HepG2 (cell line): ENCODE results near the gene SMARCD1. TPM values are rescaled to one million over a fixed set of nuclear protein-coding genes. Genes with fewer than 3 reads are reported as not detected.
A peak's percentile ranks its signal among the peaks of the same experiment; 100 is the strongest.

Experiments used
- CBFB ChIP-seq: sonication (generic); formaldehyde crosslinking; IDR thresholded peaks from 2 replicates; pipeline ENCODE4 v1.4.0; 2020; ENCODE audit warnings: missing genetic modification reagents
- ELF3 ChIP-seq: IDR thresholded peaks from 2 replicates; pipeline ENCODE4 v1.6.1; 2016; ENCODE audit warnings: missing genetic modification reagents, missing compliant biosample characterization
- ISX ChIP-seq: sonication (generic); formaldehyde crosslinking; conservative IDR thresholded peaks from 2 replicates; pipeline ENCODE4 v1.5.0; 2020; ENCODE audit warnings: missing genetic modification reagents
- JDP2 ChIP-seq: sonication (generic); formaldehyde crosslinking; IDR thresholded peaks from 2 replicates; pipeline ENCODE4 v1.8.1; 2022; ENCODE audit warnings: missing genetic modification reagents, borderline replicate concordance
- JUNB ChIP-seq: sonication (generic); formaldehyde crosslinking; IDR thresholded peaks from 2 replicates; pipeline ENCODE4 v1.8.0; 2022; ENCODE audit warnings: missing genetic modification reagents, mild to moderate bottlenecking, borderline replicate concordance
- KLF16 ChIP-seq, 2 experiments: sonication (generic) in 1 of 2; formaldehyde crosslinking in 1 of 2; IDR thresholded peaks; 2 replicates each; pipeline versions ENCODE4 v1.6.1 to v1.8.0; 2016 to 2023; ENCODE audit warnings: missing genetic modification reagents in 2 of 2, missing compliant biosample characterization in 1 of 2
- MAZ ChIP-seq, 2 experiments: sonication (generic) in 1 of 2; formaldehyde crosslinking in 1 of 2; IDR thresholded peaks; 2 replicates each; pipeline versions ENCODE4 v1.5.0 to v1.6.1; 2012 to 2020; ENCODE audit warnings: low read depth in 2 of 2, mild to moderate bottlenecking in 2 of 2, borderline replicate concordance in 1 of 2, improper control_type of control experiment in 1 of 2, low read length in 1 of 2, missing genetic modification reagents in 1 of 2, moderate library complexity in 1 of 2
- MNT ChIP-seq: fragments of 450-650 bp; IDR thresholded peaks from 2 replicates; pipeline ENCODE4 v1.6.1; 2016
- MXI1 ChIP-seq: IDR thresholded peaks from 3 replicates; pipeline ENCODE4 v1.6.1; 2012; ENCODE audit warnings: low read depth, low read length, inconsistent platforms, borderline replicate concordance
- RCOR2 ChIP-seq: IDR thresholded peaks from 2 replicates; pipeline ENCODE4 v1.6.1; 2016; ENCODE audit warnings: missing biosample characterization, missing genetic modification reagents
- RFX1 ChIP-seq: fragments of 450-650 bp; IDR thresholded peaks from 2 replicates; pipeline ENCODE4 v1.6.1; 2017
- RNF219 ChIP-seq: sonication (generic); formaldehyde crosslinking; IDR thresholded peaks from 2 replicates; pipeline ENCODE4 v1.5.0; 2020; ENCODE audit warnings: mild to moderate bottlenecking, missing genetic modification reagents
- SIN3A ChIP-seq: IDR thresholded peaks from 2 replicates; pipeline ENCODE4 v1.6.1; 2011; ENCODE audit warnings: low read depth, mild to moderate bottlenecking, control low read depth, low read length, borderline replicate concordance
- STAG1 ChIP-seq: sonication (generic); formaldehyde crosslinking; IDR thresholded peaks from 2 replicates; pipeline ENCODE4 v1.4.0; 2020; ENCODE audit warnings: missing genetic modification reagents
- XRCC5 ChIP-seq: fragments of 200-400 bp; formaldehyde crosslinking; optimal IDR thresholded peaks from 2 replicates; pipeline ENCODE3; 2017; ENCODE audit warnings: mild to moderate bottlenecking, low read length
- ZFP90 ChIP-seq: sonication (generic); formaldehyde crosslinking; IDR thresholded peaks from 2 replicates; pipeline ENCODE4 v1.8.0; 2022; ENCODE audit warnings: missing genetic modification reagents, mild to moderate bottlenecking, inconsistent platforms, borderline replicate concordance
- ZMYM4 ChIP-seq: sonication (generic); formaldehyde crosslinking; IDR thresholded peaks from 2 replicates; pipeline ENCODE4 v1.8.1; 2023; ENCODE audit warnings: mild to moderate bottlenecking, missing genetic modification reagents
- ZNF292 ChIP-seq: sonication (generic); formaldehyde crosslinking; IDR thresholded peaks from 2 replicates; pipeline ENCODE4 v1.8.1; 2022; ENCODE audit warnings: mild to moderate bottlenecking, low read depth, missing genetic modification reagents, borderline replicate concordance
- ZNF30 ChIP-seq: sonication (generic); formaldehyde crosslinking; IDR thresholded peaks from 2 replicates; pipeline ENCODE4 v1.5.0; 2020; ENCODE audit warnings: mild to moderate bottlenecking, missing genetic modification reagents
- ZNF335 ChIP-seq: sonication (generic); formaldehyde crosslinking; IDR thresholded peaks from 2 replicates; pipeline ENCODE4 v1.4.0; 2020; ENCODE audit warnings: missing genetic modification reagents
- ZNF562 ChIP-seq: sonication (generic); formaldehyde crosslinking; IDR thresholded peaks from 2 replicates; pipeline ENCODE4 v1.8.0; 2022; ENCODE audit warnings: missing genetic modification reagents, borderline replicate concordance
- ZNF710 ChIP-seq: sonication (generic); formaldehyde crosslinking; IDR thresholded peaks from 2 replicates; pipeline ENCODE4 v1.5.0; 2020; ENCODE audit warnings: mild to moderate bottlenecking, missing genetic modification reagents, borderline replicate concordance
- ZNF782 ChIP-seq: sonication (generic); formaldehyde crosslinking; IDR thresholded peaks from 2 replicates; pipeline ENCODE4 v1.4.0; 2020; ENCODE audit warnings: missing genetic modification reagents, mild to moderate bottlenecking, borderline replicate concordance
- ZNF788 ChIP-seq: sonication (generic); formaldehyde crosslinking; IDR thresholded peaks from 2 replicates; pipeline ENCODE4 v1.5.0; 2020; ENCODE audit warnings: mild to moderate bottlenecking, missing genetic modification reagents, borderline replicate concordance
- ZZZ3 ChIP-seq: sonication (generic); formaldehyde crosslinking; IDR thresholded peaks from 2 replicates; pipeline ENCODE4 v1.4.0; 2020; ENCODE audit warnings: missing genetic modification reagents, mild to moderate bottlenecking, borderline replicate concordance
- polyA plus RNA-seq, 8 experiments: library from polyadenylated mRNA; depleted of rRNA in 3 of 8; stranded (reverse) in 7 of 8; unstranded in 1 of 8; fragments of >200 nt; fragmentation: Illumina TruSeq in 4 of 8; extraction: Trizol in 4 of 8; gene quantifications; 2 replicates each; pipeline versions ENCODE4 v1.2.1 to v1.2.3, GENCODE V29; 2011 to 2016; ENCODE audit warnings: low read depth in 4 of 8, missing spikeins in 1 of 8, mixed read lengths in 1 of 8; ENCODE audit not compliant: insufficient read depth in 1 of 8
- total RNA-seq, 5 experiments: library from RNA; depleted of rRNA; stranded (reverse); fragments of >200 nt; fragmentation: Illumina TruSeq; extraction: Trizol; gene quantifications; 2 replicates each; pipeline ENCODE4 v1.2.3, GENCODE V29; 2016; ENCODE audit warnings: low read depth in 1 of 5

The SMARCD1 gene
- total and polyA plus RNA-seq, 2 of the 13 experiments (the other 11 are each of a cell fraction or from before 2014, with no cell fraction given) = 51.7 to 54.6 TPM

GRCh38 chr12:50055831-50056638 lies 29.1 kb upstream of the SMARCD1 start (continued):
- no peak for TF ChIP-seq ZNF292 (CRISPR knock-in tag)
- no peak for TF ChIP-seq CBFB (CRISPR knock-in tag)
- TF ChIP-seq XRCC5 = peak; percentile 67
- TF ChIP-seq ISX (CRISPR knock-in tag) = no peak
- TF ChIP-seq ZMYM4 (CRISPR knock-in tag) = no peak
- TF ChIP-seq ZNF710 = 0 out of 2 replicates have a peak, but pooled peaks have one; percentile 39
- no peak for TF ChIP-seq RFX1
- TF ChIP-seq MAZ (IDR thresholded peaks at IDR 0.05; ENCODE audit: borderline replicate concordance, low read depth, low read length) = peak; percentile 31; the same call in 1 of the 2 replicates
- TF ChIP-seq MAZ (CRISPR knock-in tag; IDR thresholded peaks at IDR 0.05; ENCODE audit: low read depth) = 0 out of 2 replicates have a peak, but pooled peaks have one; percentile 47
- TF ChIP-seq ZNF782 (CRISPR knock-in tag) = no peak
- no peak for TF ChIP-seq ZFP90 (CRISPR knock-in tag)
- TF ChIP-seq STAG1 (CRISPR knock-in tag) = peak; percentile 88
- TF ChIP-seq KLF16 (CRISPR knock-in tag; IDR thresholded peaks at IDR 0.05) = no peak
- 0 out of 3 replicates have a peak, but pooled peaks have one; percentile 36 for TF ChIP-seq MXI1
- no peak for TF ChIP-seq ZZZ3
- no peak for TF ChIP-seq ELF3
- TF ChIP-seq RCOR2 = no peak
- TF ChIP-seq ZNF788 (CRISPR knock-in tag) = peak; percentile 48; the same call in 1 of the 2 replicates
- TF ChIP-seq JUNB (CRISPR knock-in tag) = no peak
- no peak for TF ChIP-seq ZNF562
- no peak for TF ChIP-seq ZNF30 (CRISPR knock-in tag)
- TF ChIP-seq JDP2 = no peak
- no peak for TF ChIP-seq MNT
- no peak for TF ChIP-seq RNF219 (CRISPR knock-in tag)
- TF ChIP-seq ZNF335 (CRISPR knock-in tag) = no peak
- TF ChIP-seq SIN3A = no peak
